Measurements from ENCODE around the gene PMS1.

The PMS1 gene

GRCh38 chr2:189901664-189902063 lies 117.4 kb downstream of the PMS1 start:
- TF ChIP-seq CTCF (IDR thresholded peaks at IDR 0.05), result no peak
- TF ChIP-seq ZFX (IDR thresholded peaks at IDR 0.05; ENCODE audit: borderline replicate concordance), result no peak
- no peak overlapping the region for H3K27ac ChIP-seq

DNA sequence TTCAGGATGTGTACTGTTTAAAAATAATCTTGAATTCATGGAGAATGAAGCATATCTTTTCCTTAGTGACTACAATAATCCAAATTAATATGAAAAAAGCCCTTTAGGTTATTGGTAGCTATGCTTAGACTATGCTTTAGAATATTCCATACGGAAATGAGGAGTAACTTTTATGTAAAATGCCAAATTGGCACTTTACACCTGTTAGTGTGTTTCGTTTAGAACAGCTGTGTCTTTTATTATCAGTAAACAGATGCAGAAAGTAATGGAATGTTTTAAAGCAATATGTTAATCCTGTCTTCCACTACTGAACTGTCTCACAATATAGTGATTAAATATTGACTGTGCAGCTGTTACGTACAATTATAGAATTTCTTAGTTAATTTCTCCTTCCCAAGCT lies 129.6 kb downstream of the PMS1 start:
- TF ChIP-seq ZFX (IDR thresholded peaks at IDR 0.05; ENCODE audit: borderline replicate concordance) (no peak), CTCF (IDR thresholded peaks at IDR 0.05) (no peak)
- no peak overlapping the region for H3K27ac ChIP-seq

- TF ChIP-seq ZFX (IDR thresholded peaks at IDR 0.05; ENCODE audit: borderline replicate concordance) (no peak), CTCF (IDR thresholded peaks at IDR 0.05) (no peak)
- H3K27ac ChIP-seq, result no peak overlapping the region
Measured at GRCh38 chr2:189916651-189917050, 132.4 kb downstream of the PMS1 start.
